ENCODE results near the gene REXO2. TPM values are rescaled to one million over a fixed set of nuclear protein-coding genes. Genes with fewer than 3 reads are reported as not detected.

The REXO2 gene
- total RNA-seq, 1 experiment from 2014 or later = 82.0 TPM

Other genes with a start within 250 kb of the REXO2 start
- not detected in 2 replicates for gene NNMT, start 143.1 kb upstream of the REXO2 start, total RNA-seq (2014; rRNA removed; shearing (Covaris generic))
- gene C11orf71, start 39.0 kb upstream of the REXO2 start, total RNA-seq (2014; rRNA removed; shearing (Covaris generic)) = 4.2 and 4.6 TPM in 2 replicates
- 26.1 and 32.9 TPM in 2 replicates for gene RBM7, start 38.8 kb upstream of the REXO2 start, total RNA-seq (2014; rRNA removed; shearing (Covaris generic))
- not detected in 2 replicates for gene NXPE1, start 120.4 kb downstream of the REXO2 start, total RNA-seq (2014; rRNA removed; shearing (Covaris generic))
- gene NXPE4, start 156.3 kb downstream of the REXO2 start, total RNA-seq (2014; rRNA removed; shearing (Covaris generic)) = not detected in 2 replicates
- gene NXPE2, start 239.1 kb downstream of the REXO2 start, total RNA-seq (2014; rRNA removed; shearing (Covaris generic)) = 0.07 TPM in 1 of 2 replicates, not detected in the other

All from G401 (cell line).